GM18873 (cell line): ENCODE measurements around the gene EGFL8.
"Not testable (repeated sequence)": the region's sequence is repeated elsewhere in the genome, so short reads cannot be mapped to it uniquely, and the experiment has no call there.

ENCODE experiments used
- ATAC-seq: cut with Tn5 transposase; IDR thresholded peaks from one replicate; pipeline ENCODE4 v1.9.1; 2021; ENCODE audit warnings: mild to moderate bottlenecking, moderate library complexity, moderate number of reproducible peaks; ENCODE audit not compliant: unreplicated experiment, low FRiP score

EGFL8 gene

GRCh38 chr6:32164295-32164694, at the start of gene EGFL8:
TSS of gene EGFL8 (plus strand) at chr6:32164595. CDS start at chr6:32166166, 1,571 bp downstream.
- ATAC-seq: no peak

- no peak for ATAC-seq
Observed at GRCh38 chr6:32114796-32115195, 49.6 kb upstream of the EGFL8 start.

- ATAC-seq: no peak
Observed at GRCh38 chr6:32115623-32116022, 48.8 kb upstream of the EGFL8 start.

- no peak for ATAC-seq
Observed at GRCh38 chr6:32116674-32117073, 47.7 kb upstream of the EGFL8 start.

GRCh38 chr6:32117461-32117860, 46.9 kb upstream of the EGFL8 start:
- ATAC-seq: no peak

GRCh38 chr6:32118782-32119628, 45.4 kb upstream of the EGFL8 start:
- no peak for ATAC-seq

- ATAC-seq: no peak
Observed at GRCh38 chr6:32120573-32121059, 43.8 kb upstream of the EGFL8 start.

- ATAC-seq: no peak
Observed at GRCh38 chr6:32123681-32124080, 40.7 kb upstream of the EGFL8 start.

GRCh38 chr6:32126880-32127279, 37.5 kb upstream of the EGFL8 start:
- no peak for ATAC-seq

- ATAC-seq: no peak
Observed at GRCh38 chr6:32127409-32127716, 37.0 kb upstream of the EGFL8 start.

GRCh38 chr6:32127717-32128592, 36.4 kb upstream of the EGFL8 start, which contains the start of gene ATF6B:
TSS of gene ATF6B (minus strand) at chr6:32128246. CDS start at chr6:32128207, 39 bp downstream.
- peak; percentile 86 for ATAC-seq

- ATAC-seq: no peak
Observed at GRCh38 chr6:32128751-32129296, 35.6 kb upstream of the EGFL8 start.

- ATAC-seq: no peak
Observed at GRCh38 chr6:32129297-32130088, 34.9 kb upstream of the EGFL8 start.

GRCh38 chr6:32131439-32131948, 32.9 kb upstream of the EGFL8 start:
- no peak for ATAC-seq

- ATAC-seq: no peak
Observed at GRCh38 chr6:32132110-32132509, 32.3 kb upstream of the EGFL8 start.

- no peak for ATAC-seq
Observed at GRCh38 chr6:32133786-32134185, 30.6 kb upstream of the EGFL8 start.

- no peak for ATAC-seq
Observed at GRCh38 chr6:32137454-32137853, 26.9 kb upstream of the EGFL8 start.

GRCh38 chr6:32139590-32139989, 24.8 kb upstream of the EGFL8 start:
- no peak for ATAC-seq

- no peak for ATAC-seq
Observed at GRCh38 chr6:32140420-32141046, 23.9 kb upstream of the EGFL8 start.

GRCh38 chr6:32144238-32144637, 20.2 kb upstream of the EGFL8 start:
- ATAC-seq: not testable (repeated sequence)
